ENCODE results near the gene CALR3.
"Not testable (repeated sequence)": the region's sequence is repeated elsewhere in the genome, so short reads cannot be mapped to it uniquely, and the experiment has no call there.

Gene CALR3

GRCh38 chr19:16495982-16496612 lies at the start of gene CALR3, which contains the start of gene C19orf44:
TSS of gene CALR3 (minus strand) at chr19:16496167. CDS start at chr19:16496129, 38 bp downstream.
TSS of gene C19orf44 (plus strand) at chr19:16496394. CDS start at chr19:16500793, 4,399 bp downstream.
- Histone ChIP-seq H3F3A (ENCODE audit: insufficient read depth) (0 out of 2 replicates have a peak, but pooled peaks cover 3% of the 10 kb centered on the region), H3K4me3 (ENCODE audit: insufficient read depth, low read length, poor library complexity, severe bottlenecking) (peak within 1 kb of the TSS; percentile 78), H3K9me2 (replicated peaks; ENCODE audit: insufficient read depth, low read length) (no peaks in the 10 kb centered on the region), H3K36me3 (ENCODE audit: low read length) (no peaks in the 10 kb centered on the region), H3K27ac (ENCODE audit: low read depth, low read length) (0 out of 2 replicates have a peak within 1 kb of the TSS, but pooled peaks have one; percentile 11), H2AFZ (ENCODE audit: low read depth, low read length, severe bottlenecking) (peak within 1 kb of the TSS; percentile 89), H3K79me2 (ENCODE audit: insufficient read depth, low read length) (peaks cover 6% of the 10 kb centered on the region; the same call in 1 of the 2 replicates), H4K20me1 (ENCODE audit: low read depth, low read length) (no peaks in the 10 kb centered on the region), H3K9me3 (ENCODE audit: insufficient read depth, low read length) (no peaks in the 10 kb centered on the region), H3K4me2 (ENCODE audit: low read depth, low read length, poor library complexity, severe bottlenecking) (peak within 1 kb of the TSS; percentile 88), H3K27me3 (ENCODE audit: low read length) (no peaks in the 10 kb centered on the region), H3K9ac (ENCODE audit: low read length) (peak within 1 kb of the TSS; percentile 62)
- TF ChIP-seq EZH2phosphoT487 (conservative IDR thresholded peaks at IDR 0.05; ENCODE audit: low read length) = no peak
- TF ChIP-seq, protein P1, sequence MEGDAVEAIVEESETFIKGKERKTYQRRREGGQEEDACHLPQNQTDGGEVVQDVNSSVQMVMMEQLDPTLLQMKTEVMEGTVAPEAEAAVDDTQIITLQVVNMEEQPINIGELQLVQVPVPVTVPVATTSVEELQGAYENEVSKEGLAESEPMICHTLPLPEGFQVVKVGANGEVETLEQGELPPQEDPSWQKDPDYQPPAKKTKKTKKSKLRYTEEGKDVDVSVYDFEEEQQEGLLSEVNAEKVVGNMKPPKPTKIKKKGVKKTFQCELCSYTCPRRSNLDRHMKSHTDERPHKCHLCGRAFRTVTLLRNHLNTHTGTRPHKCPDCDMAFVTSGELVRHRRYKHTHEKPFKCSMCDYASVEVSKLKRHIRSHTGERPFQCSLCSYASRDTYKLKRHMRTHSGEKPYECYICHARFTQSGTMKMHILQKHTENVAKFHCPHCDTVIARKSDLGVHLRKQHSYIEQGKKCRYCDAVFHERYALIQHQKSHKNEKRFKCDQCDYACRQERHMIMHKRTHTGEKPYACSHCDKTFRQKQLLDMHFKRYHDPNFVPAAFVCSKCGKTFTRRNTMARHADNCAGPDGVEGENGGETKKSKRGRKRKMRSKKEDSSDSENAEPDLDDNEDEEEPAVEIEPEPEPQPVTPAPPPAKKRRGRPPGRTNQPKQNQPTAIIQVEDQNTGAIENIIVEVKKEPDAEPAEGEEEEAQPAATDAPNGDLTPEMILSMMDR (IDR thresholded peaks at IDR 0.05; ENCODE audit: insufficient read depth, low read length, poor library complexity, severe bottlenecking) = no peak

- Histone ChIP-seq H3K9ac (ENCODE audit: low read length) (peak overlapping the region; percentile 36; the same call in 1 of the 2 replicates), H2AFZ (ENCODE audit: low read depth, low read length, severe bottlenecking) (no peak overlapping the region), H3F3A (ENCODE audit: insufficient read depth) (peaks cover 37% of the 10 kb centered on the region), H3K9me2 (replicated peaks; ENCODE audit: insufficient read depth, low read length) (no peaks in the 10 kb centered on the region), H3K36me3 (ENCODE audit: low read length) (0 out of 2 replicates have a peak, but pooled peaks cover 2% of the 10 kb centered on the region), H3K4me2 (ENCODE audit: low read depth, low read length, poor library complexity, severe bottlenecking) (peak overlapping the region; percentile 75), H3K27ac (ENCODE audit: low read depth, low read length) (peak overlapping the region; percentile 85), H3K9me3 (ENCODE audit: insufficient read depth, low read length) (no peaks in the 10 kb centered on the region), H4K20me1 (ENCODE audit: low read depth, low read length) (peaks cover 8% of the 10 kb centered on the region; the same call in 1 of the 2 replicates), H3K79me2 (ENCODE audit: insufficient read depth, low read length) (peaks cover 69% of the 10 kb centered on the region), H3K4me3 (ENCODE audit: insufficient read depth, low read length, poor library complexity, severe bottlenecking) (peak overlapping the region; percentile 45), H3K27me3 (ENCODE audit: low read length) (no peaks in the 10 kb centered on the region)
- no peak for TF ChIP-seq EZH2phosphoT487 (conservative IDR thresholded peaks at IDR 0.05; ENCODE audit: low read length)
- TF ChIP-seq, protein P1 (IDR thresholded peaks at IDR 0.05; ENCODE audit: insufficient read depth, low read length, poor library complexity, severe bottlenecking) = no peak
Observed at GRCh38 chr19:16544473-16545231, 48.7 kb upstream of the CALR3 start.

DNA sequence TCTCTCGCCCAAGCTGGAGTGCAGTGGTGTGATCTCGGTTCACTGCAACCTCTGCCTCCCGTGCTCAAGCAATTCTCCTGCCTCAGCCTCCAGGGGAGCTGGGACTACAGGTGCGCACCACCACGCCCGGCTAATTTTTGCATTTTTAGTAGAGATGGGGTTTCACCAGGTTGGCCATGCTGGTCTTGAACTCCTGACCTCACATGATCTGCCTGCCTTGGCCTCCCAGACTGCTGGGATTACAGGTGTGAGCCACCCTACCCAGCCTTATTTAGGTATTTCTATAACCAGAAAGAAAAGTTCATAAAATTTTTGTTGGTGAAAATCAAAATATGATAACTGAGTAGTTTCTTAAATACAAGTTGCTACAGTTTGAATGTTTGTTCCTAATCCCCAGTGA lies 47.8 kb upstream of the CALR3 start:
- not testable (repeated sequence) for H3K9me2 ChIP-seq (replicated peaks; ENCODE audit: insufficient read depth, low read length); H3K9me3 ChIP-seq (ENCODE audit: insufficient read depth, low read length); H3K27me3 ChIP-seq (ENCODE audit: low read length); H2AFZ ChIP-seq (ENCODE audit: low read depth, low read length, severe bottlenecking); H3K36me3 ChIP-seq (ENCODE audit: low read length); H4K20me1 ChIP-seq (ENCODE audit: low read depth, low read length)
- Histone ChIP-seq H3K27ac (ENCODE audit: low read depth, low read length) (peak overlapping the region; percentile 85), H3K9ac (ENCODE audit: low read length) (peak overlapping the region; percentile 89), H3K4me2 (ENCODE audit: low read depth, low read length, poor library complexity, severe bottlenecking) (peak overlapping the region; percentile 75), H3F3A (ENCODE audit: insufficient read depth) (peaks cover 29% of the 10 kb centered on the region), H3K79me2 (ENCODE audit: insufficient read depth, low read length) (peaks cover 74% of the 10 kb centered on the region), H3K4me3 (ENCODE audit: insufficient read depth, low read length, poor library complexity, severe bottlenecking) (peak overlapping the region; percentile 92)

Data from SU-DHL-6 (cell line).